ENCODE results near the gene NEK6. TPM values are rescaled to one million over a fixed set of nuclear protein-coding genes. Genes with fewer than 3 reads are reported as not detected.
"Not testable (repeated sequence)": the region's sequence is repeated elsewhere in the genome, so short reads cannot be mapped to it uniquely, and the experiment has no call there.

Gene NEK6
- total RNA-seq, 1 donor from 2014 or later, result 3.0 TPM

GRCh38 chr9:124225945-124226344, 31.8 kb upstream of the NEK6 start:
- intact Hi-C loops (cut with micrococcal nuclease), result no loop called here

- intact Hi-C loops (cut with micrococcal nuclease), result no loop called here
Measured at GRCh38 chr9:124228516-124228915, 29.2 kb upstream of the NEK6 start.

GRCh38 chr9:124231095-124231737, 26.5 kb upstream of the NEK6 start:
- intact Hi-C loops (cut with micrococcal nuclease), result loop anchor here (5.0 kb wide), 1 partner anchor 351 kb away; no protein-coding TSS in a partner anchor

- intact Hi-C loops (cut with micrococcal nuclease), result no loop called here
Measured at GRCh38 chr9:124238546-124239140, 19.1 kb upstream of the NEK6 start.

GRCh38 chr9:124239249-124240073, 18.3 kb upstream of the NEK6 start:
- intact Hi-C loops (cut with micrococcal nuclease), result no loop called here

- intact Hi-C loops (cut with micrococcal nuclease), result no loop called here
Measured at GRCh38 chr9:124242331-124243194, 15.2 kb upstream of the NEK6 start.

- intact Hi-C loops (cut with micrococcal nuclease), result not testable (repeated sequence)
Measured at GRCh38 chr9:124247393-124247792, 10.4 kb upstream of the NEK6 start.

GRCh38 chr9:124248066-124248465, 9.7 kb upstream of the NEK6 start:
- intact Hi-C loops (cut with micrococcal nuclease), result no loop called here

GRCh38 chr9:124248960-124249359, 8.8 kb upstream of the NEK6 start:
- intact Hi-C loops (cut with micrococcal nuclease), result no loop called here

- intact Hi-C loops (cut with micrococcal nuclease), result loop anchor here (5.0 kb wide), 1 partner anchor 49 kb away; no protein-coding TSS in a partner anchor
Measured at GRCh38 chr9:124251204-124251603, 6.5 kb upstream of the NEK6 start.

GRCh38 chr9:124251605-124252378, 6.0 kb upstream of the NEK6 start:
- intact Hi-C loops (cut with micrococcal nuclease), result loop anchor here (5.0 kb wide), 1 partner anchor 49 kb away; no protein-coding TSS in a partner anchor

GRCh38 chr9:124252878-124253277, 4.9 kb upstream of the NEK6 start:
- intact Hi-C loops (cut with micrococcal nuclease), result loop anchor here (5.0 kb wide), 1 partner anchor 51 kb away; no protein-coding TSS in a partner anchor

GRCh38 chr9:124254261-124254682, 3.5 kb upstream of the NEK6 start:
- intact Hi-C loops (cut with micrococcal nuclease), result loop anchor here (2.0 to 5.0 kb wide), 2 partner anchors 37 to 52 kb away; no protein-coding TSS in a partner anchor

GRCh38 chr9:124255222-124255621, 2.5 kb upstream of the NEK6 start:
- intact Hi-C loops (cut with micrococcal nuclease), result loop anchor here (2.0 kb wide), 1 partner anchor 38 kb away; no protein-coding TSS in a partner anchor

GRCh38 chr9:124256517-124257069, 1.2 kb upstream of the NEK6 start:
- intact Hi-C loops (cut with micrococcal nuclease), result loop anchor here (2.0 kb wide), 1 partner anchor 130 kb away; no protein-coding TSS in a partner anchor

- intact Hi-C loops (cut with micrococcal nuclease), result loop anchor here (2.0 kb wide), 1 partner anchor 130 kb away; no protein-coding TSS in a partner anchor
Measured at GRCh38 chr9:124257070-124257843, 492 bp upstream of the NEK6 start.

- intact Hi-C loops (cut with micrococcal nuclease), result no loop called here
Measured at GRCh38 chr9:124258607-124259157, 933 bp downstream of the NEK6 start.

GRCh38 chr9:124259158-124259808, 1.5 kb downstream of the NEK6 start:
- intact Hi-C loops (cut with micrococcal nuclease), result no loop called here

Measured in T-helper 1 cell treated with Interleukin-12 subunit alpha and Interleukin-12 subunit beta and Interleukin-4 antibody, amounts not matched to agents 30 ng/mL and 1 ng/mL, for 36 hours (primary cell).